ENCODE measurements around the gene ARHGEF26. TPM values are rescaled to one million over a fixed set of nuclear protein-coding genes. Genes with fewer than 3 reads are reported as not detected.

ARHGEF26 gene
- total and polyA plus RNA-seq, 2 donors: 18.2 to 21.3 TPM

- no peak for DNase-seq (ENCODE audit: extremely low spot score)
- Histone ChIP-seq H3K36me3 (ENCODE audit: insufficient read depth) (peaks cover 13% of the 10 kb centered on the region), H3K27ac (ENCODE audit: low read depth) (no peak overlapping the region), H3K4me3 (ENCODE audit: low read depth, low read length) (no peak overlapping the region), H3K4me1 (ENCODE audit: insufficient read depth) (no peaks in the 10 kb centered on the region)
- 83% methylated on average over 3 of the region's 3 CpGs for WGBS
Measured at GRCh38 chr3:154301561-154301960, 180.4 kb downstream of the ARHGEF26 start.

DNA sequence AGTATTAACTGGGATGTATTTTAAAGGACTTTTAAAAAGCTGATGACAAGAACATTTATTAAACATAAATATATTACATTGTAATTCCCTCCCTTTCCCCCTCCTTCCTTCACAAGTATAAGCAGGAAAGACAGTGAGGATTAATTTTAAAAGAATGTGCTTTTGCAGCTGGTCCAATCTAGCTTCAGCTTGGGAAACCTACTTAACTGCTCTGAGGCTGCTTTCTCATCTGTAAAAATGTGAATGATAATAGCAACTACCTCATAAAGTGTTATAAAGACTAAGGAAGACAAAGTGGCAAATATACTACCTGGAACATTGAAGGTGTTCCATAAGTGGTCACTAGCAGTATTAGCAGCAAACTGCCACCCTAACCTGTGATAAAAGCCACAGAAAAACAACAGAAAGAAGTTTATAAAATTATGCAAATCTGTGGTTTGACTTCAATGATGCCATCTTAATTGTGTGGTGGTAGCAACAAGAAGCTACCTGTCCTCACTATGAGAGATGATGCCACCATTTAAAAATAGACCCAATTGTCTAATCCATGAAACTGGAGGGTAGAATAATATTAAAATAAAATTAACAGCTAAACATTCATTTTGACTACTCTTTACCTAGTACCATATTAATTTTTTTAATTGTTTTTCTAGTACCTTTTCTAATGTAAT lies 183.1 kb downstream of the ARHGEF26 start:
- no peak for DNase-seq (ENCODE audit: extremely low spot score)
- Histone ChIP-seq H3K4me1 (ENCODE audit: insufficient read depth) (no peaks in the 10 kb centered on the region), H3K36me3 (ENCODE audit: insufficient read depth) (peaks cover 13% of the 10 kb centered on the region), H3K27ac (ENCODE audit: low read depth) (no peak overlapping the region), H3K4me3 (ENCODE audit: low read depth, low read length) (no peak overlapping the region)

GRCh38 chr3:154304936-154305335 lies 183.7 kb downstream of the ARHGEF26 start:
- H3K4me3 ChIP-seq (ENCODE audit: low read depth, low read length): no peak overlapping the region
- 96% methylated on average over 3 of the region's 3 CpGs for WGBS
- no peak overlapping the region for H3K27ac ChIP-seq (ENCODE audit: low read depth)
- DNase-seq (ENCODE audit: extremely low spot score): no peak
- H3K4me1 ChIP-seq (ENCODE audit: insufficient read depth): no peaks in the 10 kb centered on the region
- H3K36me3 ChIP-seq (ENCODE audit: insufficient read depth): peaks cover 13% of the 10 kb centered on the region

- Histone ChIP-seq H3K36me3 (ENCODE audit: insufficient read depth) (peaks cover 10% of the 10 kb centered on the region), H3K4me1 (ENCODE audit: insufficient read depth) (no peaks in the 10 kb centered on the region), H3K4me3 (ENCODE audit: low read depth, low read length) (no peak overlapping the region), H3K27ac (ENCODE audit: low read depth) (no peak overlapping the region)
- no peak for DNase-seq (ENCODE audit: extremely low spot score)
Measured at GRCh38 chr3:154307363-154307762, 186.2 kb downstream of the ARHGEF26 start.

Other genes starting within 250 kb of the ARHGEF26 start
- gene DHX36, start 203.1 kb downstream of the ARHGEF26 start, total RNA-seq: 160 TPM
- 25.8 TPM for gene DHX36, start 203.1 kb downstream of the ARHGEF26 start, polyA plus RNA-seq